HCT116 (cell line): ENCODE measurements around the gene PHF2. TPM values are rescaled to one million over a fixed set of nuclear protein-coding genes. Genes with fewer than 3 reads are reported as not detected.

Source experiments
- ATAC-seq: fragments of 200-7000 bp; cut with Tn5 transposase; 2 replicates; pipeline ENCODE4 v1.9.1; 2020; ENCODE audit warnings: mild to moderate bottlenecking, moderate library complexity
- BruUV-seq: library from RNA; stranded (reverse); fragments of 400-500 nt; replicated peaks from 2 replicates; lab custom pipeline; 2021; lab: Mats Ljungman, UMichigan
- CTCF ChIA-PET: fragments of 300-600 bp; sonication (Branson Sonifier 250); formaldehyde crosslinking; loops from one replicate; lab custom pipeline; 2021; ENCODE audit warnings: antibody characterized with exemption; lab: Charles Lee
- POLR2A ChIA-PET: fragments of 300-600, 350-600 bp; sonication (Branson Sonifier 250); formaldehyde crosslinking; loops from one replicate; lab custom pipeline; 2021; ENCODE audit warnings: antibody characterized with exemption; lab: Charles Lee
- RAD21 ChIA-PET, 2 experiments: fragments of 300-600 bp; sonication (Branson Sonifier 250); formaldehyde crosslinking; loops; one replicate each; lab custom pipeline; 2023; ENCODE audit warnings: low total read pairs in 2 of 2; ENCODE audit not compliant: uncharacterized antibody in 2 of 2, unreplicated experiment in 2 of 2, low non-redundant PET in 1 of 2; lab: Charles Lee
- DNase-seq: peaks from one replicate; pipeline ENCODE4 v3.0.0-alpha.2; 2010; ENCODE audit warnings: low read depth, low spot score
- H2AFZ ChIP-seq: fragments of 200-600 bp; shearing (Covaris generic), sonication (generic); 2 replicates; pipeline ENCODE4 v1.6.1; 2017; ENCODE audit warnings: low read depth, mixed run types, mixed read lengths, antibody characterized with exemption, low read length; ENCODE audit not compliant: poor library complexity, severe bottlenecking
- H3K27ac ChIP-seq: 2 replicates; pipeline ENCODE4 v1.5.1; 2012; ENCODE audit warnings: low read depth, low read length
- H3K27me3 ChIP-seq: fragments of 200-600 bp; sonication (generic); 2 replicates; pipeline ENCODE4 v1.6.1; 2016; ENCODE audit warnings: mixed run types, low read length, mixed read lengths; ENCODE audit not compliant: insufficient read depth
- H3K36me3 ChIP-seq, 2 experiments: fragments of 200-500 bp in 1 of 2; fragments of 200-600 bp in 1 of 2; sonication (Bioruptor generic) in 1 of 2; sonication (generic) in 1 of 2; 2 replicates each; pipeline versions ENCODE4 v1.5.1 to v1.6.1; 2014 to 2016; ENCODE audit warnings: low read length in 2 of 2, inconsistent platforms in 1 of 2, mixed read lengths in 1 of 2, mixed run types in 1 of 2; ENCODE audit not compliant: insufficient read depth in 2 of 2, control insufficient read depth in 1 of 2
- H3K4me1 ChIP-seq, 2 experiments: fragments of 200-600 bp in 1 of 2; sonication (generic) in 1 of 2; 2 replicates each; pipeline versions ENCODE4 v1.5.1 to v1.6.1; 2012 to 2017; ENCODE audit warnings: low read length in 2 of 2, inconsistent platforms in 1 of 2, mild to moderate bottlenecking in 1 of 2, mixed read lengths in 1 of 2, mixed run types in 1 of 2, moderate library complexity in 1 of 2; ENCODE audit not compliant: insufficient read depth in 2 of 2, control insufficient read depth in 1 of 2
- H3K4me2 ChIP-seq: fragments of 200-600 bp; sonication (generic); 2 replicates; pipeline ENCODE4 v1.6.1; 2017; ENCODE audit warnings: mixed run types, low read length, mixed read lengths
- H3K4me3 ChIP-seq, 2 experiments: fragments of 200-600 bp in 1 of 2; sonication (generic) in 1 of 2; replicated peaks in 1 of 2; 2 replicates each; pipeline ENCODE4 v1.5.1; 2011 to 2016; ENCODE audit warnings: low read length in 2 of 2, control low read depth in 1 of 2, low read depth in 1 of 2, mild to moderate bottlenecking in 1 of 2, mixed read lengths in 1 of 2, mixed run types in 1 of 2
- H3K79me2 ChIP-seq: fragments of 200-600 bp; sonication (generic); 2 replicates; pipeline ENCODE4 v1.6.1; 2017; ENCODE audit warnings: mild to moderate bottlenecking, mixed run types, low read length, moderate library complexity, mixed read lengths; ENCODE audit not compliant: insufficient read depth
- H3K9ac ChIP-seq: fragments of 200-600 bp; sonication (generic); 2 replicates; pipeline ENCODE4 v1.6.1; 2016; ENCODE audit warnings: low read length, mixed read lengths
- H3K9me2 ChIP-seq: fragments of 200-600 bp; sonication (generic), shearing (Covaris generic); 2 replicates; pipeline ENCODE4 v1.6.1; 2017; ENCODE audit warnings: mixed run types, mild to moderate bottlenecking, moderate library complexity; ENCODE audit not compliant: insufficient read depth
- H3K9me3 ChIP-seq, 2 experiments: fragments of 200-500 bp in 1 of 2; fragments of 200-600 bp in 1 of 2; sonication (Bioruptor generic) in 1 of 2; sonication (generic) in 1 of 2; 2 replicates each; pipeline ENCODE4 v1.6.1; 2014 to 2017; ENCODE audit warnings: low read length in 2 of 2, mixed read lengths in 2 of 2, inconsistent platforms in 1 of 2, low read depth in 1 of 2, mild to moderate bottlenecking in 1 of 2, mixed run types in 1 of 2, moderate library complexity in 1 of 2; ENCODE audit not compliant: control insufficient read depth in 1 of 2, insufficient read depth in 1 of 2
- H4K20me1 ChIP-seq: fragments of 200-600 bp; sonication (generic), shearing (Covaris generic); 2 replicates; pipeline ENCODE4 v1.6.1; 2017; ENCODE audit warnings: mixed run types, mild to moderate bottlenecking, moderate library complexity; ENCODE audit not compliant: insufficient read depth
- ATF3 ChIP-seq: IDR thresholded peaks from 2 replicates; pipeline ENCODE4 v1.6.1; 2012
- ELF1 ChIP-seq: IDR thresholded peaks from 2 replicates; pipeline ENCODE4 v1.6.1; 2012; ENCODE audit warnings: low read depth, borderline replicate concordance
- EZH2phosphoT487 ChIP-seq: fragments of 200-600 bp; IDR thresholded peaks from 2 replicates; pipeline ENCODE4 v1.6.1; 2018; ENCODE audit warnings: antibody characterized with exemption, borderline replicate concordance
- MAX ChIP-seq: IDR thresholded peaks from 2 replicates; pipeline ENCODE4 v1.6.1; 2012
- RAD21 ChIP-seq: IDR thresholded peaks from 2 replicates; pipeline ENCODE4 v1.6.1; 2012; ENCODE audit warnings: low read depth, mild to moderate bottlenecking
- TCF7L2 ChIP-seq: IDR thresholded peaks from 2 replicates; pipeline ENCODE4 v1.7.0; 2011; ENCODE audit warnings: borderline replicate concordance, inconsistent platforms; ENCODE audit not compliant: insufficient read depth, insufficient read length; ENCODE audit errors: extremely low read depth
- intact Hi-C: fragments of 100-400 bp; cut with micrococcal nuclease; formaldehyde crosslinking; loops from 2 replicates; pipeline ENCODE4 v1.10.0; 2022
- total RNA-seq: library from RNA; stranded (reverse); gene quantifications from one replicate; pipeline ENCODE4 v1.2.1, GENCODE V29; 2021; ENCODE audit not compliant: unreplicated experiment
- TF ChIP-seq, protein P1 (sequence below): IDR thresholded peaks from 2 replicates; pipeline ENCODE4 v1.6.1; 2011; ENCODE audit warnings: mild to moderate bottlenecking, low read length, moderate library complexity; ENCODE audit not compliant: insufficient replicate concordance; ENCODE audit errors: extremely low read depth
- TF ChIP-seq, protein P2 (sequence below): IDR thresholded peaks from 2 replicates; pipeline ENCODE4 v1.6.1; 2012; ENCODE audit warnings: low read depth
- TF ChIP-seq, protein P3 (sequence below), 3 experiments: fragments of 200-600 bp in 1 of 3; sonication (generic) in 1 of 3; IDR thresholded peaks in 2 of 3; conservative IDR thresholded peaks in 1 of 3; 2 replicates each; pipeline ENCODE4 v1.5.1; 2012 to 2017; ENCODE audit warnings: low read depth in 2 of 3, low read length in 2 of 3, antibody characterized with exemption in 1 of 3, borderline replicate concordance in 1 of 3, control low read depth in 1 of 3, mild to moderate bottlenecking in 1 of 3, mixed read lengths in 1 of 3, mixed run types in 1 of 3, moderate library complexity in 1 of 3; ENCODE audit not compliant: insufficient read depth in 1 of 3

The PHF2 gene
- total RNA-seq, 1 experiment from 2014 or later = 20.6 TPM

GRCh38 chr9:93617273-93617672 lies 40.9 kb downstream of the PHF2 start:
- no peaks in the 10 kb centered on the region for H3K36me3 ChIP-seq
- no TSS peak for BruUV-seq
- H3K79me2 ChIP-seq = peaks cover 4% of the 10 kb centered on the region; the same call in 1 of the 2 replicates
- H4K20me1 ChIP-seq = no peaks in the 10 kb centered on the region
- no peak for DNase-seq
- no peak for ATAC-seq
- intact Hi-C loops = no loop called here
- ChIA-PET POLR2A (no interaction called here), RAD21 (no interaction called here), CTCF (no interaction called here)
- no peak overlapping the region for H3K4me3 ChIP-seq
- no peak overlapping the region for H3K27ac ChIP-seq
- H2AFZ ChIP-seq = no peak overlapping the region
- no peaks in the 10 kb centered on the region for H3K27me3 ChIP-seq
- no peaks in the 10 kb centered on the region for H3K9me3 ChIP-seq
- no peaks in the 10 kb centered on the region for H3K9me2 ChIP-seq
- H3K4me1 ChIP-seq = no peaks in the 10 kb centered on the region
- H3K4me2 ChIP-seq = no peak overlapping the region
- TF ChIP-seq TCF7L2 = no peak
- no peak overlapping the region for H3K9ac ChIP-seq

- intact Hi-C loops = no loop called here
- no peaks in the 10 kb centered on the region for H3K36me3 ChIP-seq
- no peak overlapping the region for H2AFZ ChIP-seq
- peaks cover 10% of the 10 kb centered on the region; the same call in 1 of the 2 replicates for H3K79me2 ChIP-seq
- no peaks in the 10 kb centered on the region; a peak in 1 of 4 replicates for H3K9me3 ChIP-seq
- CTCF ChIA-PET = no interaction called here
- no peak overlapping the region for H3K4me2 ChIP-seq
- POLR2A ChIA-PET = no interaction called here
- no peak overlapping the region for H3K9ac ChIP-seq
- no peak overlapping the region for H3K27ac ChIP-seq
- H3K4me3 ChIP-seq = no peak overlapping the region
- DNase-seq = no peak
- no peaks in the 10 kb centered on the region for H4K20me1 ChIP-seq
- RAD21 ChIA-PET = no interaction called here
- H3K9me2 ChIP-seq = no peaks in the 10 kb centered on the region
- ATAC-seq = no peak
- no peaks in the 10 kb centered on the region for H3K4me1 ChIP-seq
- TF ChIP-seq, protein P1, sequence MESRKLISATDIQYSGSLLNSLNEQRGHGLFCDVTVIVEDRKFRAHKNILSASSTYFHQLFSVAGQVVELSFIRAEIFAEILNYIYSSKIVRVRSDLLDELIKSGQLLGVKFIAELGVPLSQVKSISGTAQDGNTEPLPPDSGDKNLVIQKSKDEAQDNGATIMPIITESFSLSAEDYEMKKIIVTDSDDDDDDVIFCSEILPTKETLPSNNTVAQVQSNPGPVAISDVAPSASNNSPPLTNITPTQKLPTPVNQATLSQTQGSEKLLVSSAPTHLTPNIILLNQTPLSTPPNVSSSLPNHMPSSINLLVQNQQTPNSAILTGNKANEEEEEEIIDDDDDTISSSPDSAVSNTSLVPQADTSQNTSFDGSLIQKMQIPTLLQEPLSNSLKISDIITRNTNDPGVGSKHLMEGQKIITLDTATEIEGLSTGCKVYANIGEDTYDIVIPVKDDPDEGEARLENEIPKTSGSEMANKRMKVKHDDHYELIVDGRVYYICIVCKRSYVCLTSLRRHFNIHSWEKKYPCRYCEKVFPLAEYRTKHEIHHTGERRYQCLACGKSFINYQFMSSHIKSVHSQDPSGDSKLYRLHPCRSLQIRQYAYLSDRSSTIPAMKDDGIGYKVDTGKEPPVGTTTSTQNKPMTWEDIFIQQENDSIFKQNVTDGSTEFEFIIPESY = no peak
- TF ChIP-seq, protein P2, sequence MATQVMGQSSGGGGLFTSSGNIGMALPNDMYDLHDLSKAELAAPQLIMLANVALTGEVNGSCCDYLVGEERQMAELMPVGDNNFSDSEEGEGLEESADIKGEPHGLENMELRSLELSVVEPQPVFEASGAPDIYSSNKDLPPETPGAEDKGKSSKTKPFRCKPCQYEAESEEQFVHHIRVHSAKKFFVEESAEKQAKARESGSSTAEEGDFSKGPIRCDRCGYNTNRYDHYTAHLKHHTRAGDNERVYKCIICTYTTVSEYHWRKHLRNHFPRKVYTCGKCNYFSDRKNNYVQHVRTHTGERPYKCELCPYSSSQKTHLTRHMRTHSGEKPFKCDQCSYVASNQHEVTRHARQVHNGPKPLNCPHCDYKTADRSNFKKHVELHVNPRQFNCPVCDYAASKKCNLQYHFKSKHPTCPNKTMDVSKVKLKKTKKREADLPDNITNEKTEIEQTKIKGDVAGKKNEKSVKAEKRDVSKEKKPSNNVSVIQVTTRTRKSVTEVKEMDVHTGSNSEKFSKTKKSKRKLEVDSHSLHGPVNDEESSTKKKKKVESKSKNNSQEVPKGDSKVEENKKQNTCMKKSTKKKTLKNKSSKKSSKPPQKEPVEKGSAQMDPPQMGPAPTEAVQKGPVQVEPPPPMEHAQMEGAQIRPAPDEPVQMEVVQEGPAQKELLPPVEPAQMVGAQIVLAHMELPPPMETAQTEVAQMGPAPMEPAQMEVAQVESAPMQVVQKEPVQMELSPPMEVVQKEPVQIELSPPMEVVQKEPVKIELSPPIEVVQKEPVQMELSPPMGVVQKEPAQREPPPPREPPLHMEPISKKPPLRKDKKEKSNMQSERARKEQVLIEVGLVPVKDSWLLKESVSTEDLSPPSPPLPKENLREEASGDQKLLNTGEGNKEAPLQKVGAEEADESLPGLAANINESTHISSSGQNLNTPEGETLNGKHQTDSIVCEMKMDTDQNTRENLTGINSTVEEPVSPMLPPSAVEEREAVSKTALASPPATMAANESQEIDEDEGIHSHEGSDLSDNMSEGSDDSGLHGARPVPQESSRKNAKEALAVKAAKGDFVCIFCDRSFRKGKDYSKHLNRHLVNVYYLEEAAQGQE = no peak
- no peak for TF ChIP-seq ELF1
- TF ChIP-seq, protein P3, sequence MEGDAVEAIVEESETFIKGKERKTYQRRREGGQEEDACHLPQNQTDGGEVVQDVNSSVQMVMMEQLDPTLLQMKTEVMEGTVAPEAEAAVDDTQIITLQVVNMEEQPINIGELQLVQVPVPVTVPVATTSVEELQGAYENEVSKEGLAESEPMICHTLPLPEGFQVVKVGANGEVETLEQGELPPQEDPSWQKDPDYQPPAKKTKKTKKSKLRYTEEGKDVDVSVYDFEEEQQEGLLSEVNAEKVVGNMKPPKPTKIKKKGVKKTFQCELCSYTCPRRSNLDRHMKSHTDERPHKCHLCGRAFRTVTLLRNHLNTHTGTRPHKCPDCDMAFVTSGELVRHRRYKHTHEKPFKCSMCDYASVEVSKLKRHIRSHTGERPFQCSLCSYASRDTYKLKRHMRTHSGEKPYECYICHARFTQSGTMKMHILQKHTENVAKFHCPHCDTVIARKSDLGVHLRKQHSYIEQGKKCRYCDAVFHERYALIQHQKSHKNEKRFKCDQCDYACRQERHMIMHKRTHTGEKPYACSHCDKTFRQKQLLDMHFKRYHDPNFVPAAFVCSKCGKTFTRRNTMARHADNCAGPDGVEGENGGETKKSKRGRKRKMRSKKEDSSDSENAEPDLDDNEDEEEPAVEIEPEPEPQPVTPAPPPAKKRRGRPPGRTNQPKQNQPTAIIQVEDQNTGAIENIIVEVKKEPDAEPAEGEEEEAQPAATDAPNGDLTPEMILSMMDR (IDR thresholded peaks at IDR 0.05 in 2 of 3, conservative IDR thresholded peaks at IDR 0.05 in 1 of 3; ENCODE audit: borderline replicate concordance in 1 of 3, insufficient read depth in 1 of 3, low read depth in 2 of 3, low read length in 2 of 3) = no peak
- TF ChIP-seq MAX = no peak
- TF ChIP-seq EZH2phosphoT487 = no peak
- no peak for TF ChIP-seq ATF3
- no peak for TF ChIP-seq RAD21
- H3K27me3 ChIP-seq = no peaks in the 10 kb centered on the region
- BruUV-seq = no TSS peak
Measured at GRCh38 chr9:93619272-93619775, 42.9 kb downstream of the PHF2 start.
